Caco-2 (cell line): Measurements from ENCODE around the gene DDOST. TPM values are rescaled to one million over a fixed set of nuclear protein-coding genes. Genes with fewer than 3 reads are reported as not detected.

Source experiments
- BruUV-seq: library from RNA; stranded (reverse); fragments of 400-500 nt; replicated peaks from 2 replicates; lab custom pipeline; 2021; lab: Mats Ljungman, UMichigan
- CTCF ChIA-PET: fragments of 300-600 bp; sonication (Branson Sonifier 250); formaldehyde crosslinking; loops from one replicate; lab custom pipeline; 2022; ENCODE audit warnings: antibody characterized with exemption; lab: Charles Lee
- POLR2A ChIA-PET: fragments of 300-600 bp; sonication (Branson Sonifier 250); formaldehyde crosslinking; loops from one replicate; lab custom pipeline; 2022; ENCODE audit warnings: antibody characterized with exemption; lab: Charles Lee
- DNase-seq, 2 experiments: peaks; one replicate each; pipeline versions ENCODE4 v3.0.0 to v3.0.0-alpha.2; 2020 to 2022
- H3K27me3 ChIP-seq: replicated peaks from 2 replicates; pipeline ENCODE4 v1.6.0; 2011; ENCODE audit warnings: low read length; ENCODE audit not compliant: control insufficient read depth, insufficient read depth
- H3K36me3 ChIP-seq: 2 replicates; pipeline ENCODE4 v1.5.1; 2011; ENCODE audit warnings: low read length; ENCODE audit not compliant: control insufficient read depth, insufficient read depth
- H3K4me1 ChIP-seq: fragments of 250-450 bp; sonication (Bioruptor Pico); 2 replicates; pipeline ENCODE4 v1.5.1; 2020; ENCODE audit warnings: mild to moderate bottlenecking
- H3K4me3 ChIP-seq: 2 replicates; pipeline ENCODE4 v1.5.1; 2011; ENCODE audit warnings: low read depth, mild to moderate bottlenecking, control low read depth, low read length
- H3K9me3 ChIP-seq: fragments of 250-450 bp; sonication (Bioruptor Pico); 2 replicates; pipeline ENCODE4 v1.5.1; 2020; ENCODE audit warnings: mild to moderate bottlenecking, moderate library complexity
- H3K27ac Mint-ChIP-seq: one replicate; pipeline ENCODE4 v1.8.0; 2022; ENCODE audit warnings: mixed read lengths; ENCODE audit not compliant: unreplicated experiment
- H3K27me3 Mint-ChIP-seq: one replicate; pipeline ENCODE4 v1.8.0; 2022; ENCODE audit warnings: mixed read lengths; ENCODE audit not compliant: insufficient read depth, unreplicated experiment
- H3K36me3 Mint-ChIP-seq: one replicate; pipeline ENCODE4 v1.8.0; 2022; ENCODE audit warnings: mild to moderate bottlenecking, mixed read lengths; ENCODE audit not compliant: insufficient read depth, unreplicated experiment
- H3K4me1 Mint-ChIP-seq: one replicate; pipeline ENCODE4 v1.8.0; 2022; ENCODE audit warnings: low read depth, mixed read lengths; ENCODE audit not compliant: unreplicated experiment
- H3K4me3 Mint-ChIP-seq: one replicate; pipeline ENCODE4 v1.8.0; 2022; ENCODE audit warnings: mild to moderate bottlenecking, moderate library complexity, mixed read lengths; ENCODE audit not compliant: unreplicated experiment
- H3K9me3 Mint-ChIP-seq: one replicate; pipeline ENCODE4 v1.8.0; 2022; ENCODE audit warnings: mixed read lengths; ENCODE audit not compliant: unreplicated experiment
- intact Hi-C: fragments of 100-400 bp; cut with micrococcal nuclease; formaldehyde crosslinking; loops from one replicate; pipeline ENCODE4 v1.10.0; 2022; ENCODE audit not compliant: unreplicated experiment
- total RNA-seq: library from RNA; stranded (reverse); gene quantifications from 2 replicates; pipeline ENCODE4 v1.2.3, GENCODE V29; 2022
- TF ChIP-seq, protein P1 (sequence below), 2 experiments: fragments of 200-600 bp in 1 of 2; IDR thresholded peaks; 1 replicate in 1 of 2; 2 replicates in 1 of 2; pipeline versions ENCODE4 v1.5.1 to v1.8.0; 2011 to 2022; ENCODE audit warnings: antibody characterized with exemption in 1 of 2, control low read depth in 1 of 2, inconsistent platforms in 1 of 2, low read depth in 1 of 2, low read length in 1 of 2, mild to moderate bottlenecking in 1 of 2, moderate library complexity in 1 of 2; ENCODE audit not compliant: insufficient read depth in 1 of 2, severe bottlenecking in 1 of 2, unreplicated experiment in 1 of 2

Gene DDOST
- total RNA-seq, 1 experiment from 2014 or later = 339 TPM

DNA sequence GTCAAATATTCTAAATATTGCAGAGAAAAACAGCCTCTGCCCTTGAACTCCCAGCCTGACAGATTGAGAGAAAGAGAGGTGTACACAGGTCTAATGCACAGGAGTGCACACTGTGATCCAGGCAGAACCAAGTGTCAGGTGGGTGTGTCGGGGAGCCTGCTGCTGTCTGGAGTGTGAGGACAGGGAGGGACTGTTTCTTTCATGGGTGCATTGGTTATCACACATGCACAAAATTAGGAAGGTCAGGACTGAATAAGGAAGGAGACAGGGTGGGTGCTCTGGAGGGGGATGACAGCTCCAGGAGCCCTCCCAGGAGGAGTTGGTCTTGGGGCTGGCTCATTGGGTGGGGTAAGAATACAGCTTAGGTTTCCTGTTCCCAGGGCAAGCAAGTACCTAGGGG, 41.2 kb downstream of the DDOST start:
- Mint-ChIP-seq H3K36me3 (no peaks in the 10 kb centered on the region), H3K9me3 (no peaks in the 10 kb centered on the region), H3K27ac (no peak overlapping the region), H3K27me3 (no peaks in the 10 kb centered on the region), H3K4me1 (peaks cover 6% of the 10 kb centered on the region), H3K4me3 (no peak overlapping the region)
- no peaks in the 10 kb centered on the region for H3K27me3 ChIP-seq
- POLR2A ChIA-PET = no interaction called here
- H3K4me1 ChIP-seq = no peaks in the 10 kb centered on the region
- intact Hi-C loops = no loop called here
- no peak overlapping the region for H3K4me3 ChIP-seq
- DNase-seq = no peak
- TF ChIP-seq, protein P1, sequence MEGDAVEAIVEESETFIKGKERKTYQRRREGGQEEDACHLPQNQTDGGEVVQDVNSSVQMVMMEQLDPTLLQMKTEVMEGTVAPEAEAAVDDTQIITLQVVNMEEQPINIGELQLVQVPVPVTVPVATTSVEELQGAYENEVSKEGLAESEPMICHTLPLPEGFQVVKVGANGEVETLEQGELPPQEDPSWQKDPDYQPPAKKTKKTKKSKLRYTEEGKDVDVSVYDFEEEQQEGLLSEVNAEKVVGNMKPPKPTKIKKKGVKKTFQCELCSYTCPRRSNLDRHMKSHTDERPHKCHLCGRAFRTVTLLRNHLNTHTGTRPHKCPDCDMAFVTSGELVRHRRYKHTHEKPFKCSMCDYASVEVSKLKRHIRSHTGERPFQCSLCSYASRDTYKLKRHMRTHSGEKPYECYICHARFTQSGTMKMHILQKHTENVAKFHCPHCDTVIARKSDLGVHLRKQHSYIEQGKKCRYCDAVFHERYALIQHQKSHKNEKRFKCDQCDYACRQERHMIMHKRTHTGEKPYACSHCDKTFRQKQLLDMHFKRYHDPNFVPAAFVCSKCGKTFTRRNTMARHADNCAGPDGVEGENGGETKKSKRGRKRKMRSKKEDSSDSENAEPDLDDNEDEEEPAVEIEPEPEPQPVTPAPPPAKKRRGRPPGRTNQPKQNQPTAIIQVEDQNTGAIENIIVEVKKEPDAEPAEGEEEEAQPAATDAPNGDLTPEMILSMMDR (IDR thresholded peaks at IDR 0.05; ENCODE audit: insufficient read depth in 1 of 2, low read depth in 1 of 2, low read length in 1 of 2, severe bottlenecking in 1 of 2, unreplicated experiment in 1 of 2) = no peak
- H3K9me3 ChIP-seq = no peaks in the 10 kb centered on the region
- no peaks in the 10 kb centered on the region for H3K36me3 ChIP-seq
- CTCF ChIA-PET = no interaction called here
- no TSS peak for BruUV-seq

DNA sequence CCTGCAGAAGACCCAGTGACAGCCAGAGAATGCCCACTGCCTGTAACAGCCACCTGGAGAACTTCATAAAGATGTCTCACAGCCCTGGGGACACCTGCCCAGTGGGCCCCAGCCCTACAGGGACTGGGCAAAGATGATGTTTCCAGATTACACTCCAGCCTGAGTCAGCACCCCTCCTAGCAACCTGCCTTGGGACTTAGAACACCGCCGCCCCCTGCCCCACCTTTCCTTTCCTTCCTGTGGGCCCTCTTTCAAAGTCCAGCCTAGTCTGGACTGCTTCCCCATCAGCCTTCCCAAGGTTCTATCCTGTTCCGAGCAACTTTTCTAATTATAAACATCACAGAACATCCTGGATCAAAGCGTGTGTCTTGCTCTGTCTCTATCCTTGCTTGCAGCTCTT, 42.6 kb downstream of the DDOST start:
- no peaks in the 10 kb centered on the region for H3K9me3 ChIP-seq
- no peaks in the 10 kb centered on the region for H3K9me3 Mint-ChIP-seq
- POLR2A ChIA-PET = no interaction called here
- TF ChIP-seq, protein P1 (IDR thresholded peaks at IDR 0.05; ENCODE audit: insufficient read depth in 1 of 2, low read depth in 1 of 2, low read length in 1 of 2, severe bottlenecking in 1 of 2, unreplicated experiment in 1 of 2) = no peak
- H3K36me3 Mint-ChIP-seq = no peaks in the 10 kb centered on the region
- H3K4me1 Mint-ChIP-seq = peaks cover 11% of the 10 kb centered on the region
- H3K27me3 Mint-ChIP-seq = no peaks in the 10 kb centered on the region
- BruUV-seq = no TSS peak
- peaks cover 5% of the 10 kb centered on the region for H3K4me1 ChIP-seq
- DNase-seq = no peak
- intact Hi-C loops = no loop called here
- no peak overlapping the region for H3K4me3 ChIP-seq
- CTCF ChIA-PET = interaction anchor here (1.2 kb wide), 2 partner anchors 15 to 43 kb away, joined by 3 read pairs; no protein-coding TSS in a partner anchor
- no peaks in the 10 kb centered on the region for H3K27me3 ChIP-seq
- no peaks in the 10 kb centered on the region for H3K36me3 ChIP-seq
- no peak overlapping the region for H3K4me3 Mint-ChIP-seq
- H3K27ac Mint-ChIP-seq = peak overlapping the region; percentile 11

DNA sequence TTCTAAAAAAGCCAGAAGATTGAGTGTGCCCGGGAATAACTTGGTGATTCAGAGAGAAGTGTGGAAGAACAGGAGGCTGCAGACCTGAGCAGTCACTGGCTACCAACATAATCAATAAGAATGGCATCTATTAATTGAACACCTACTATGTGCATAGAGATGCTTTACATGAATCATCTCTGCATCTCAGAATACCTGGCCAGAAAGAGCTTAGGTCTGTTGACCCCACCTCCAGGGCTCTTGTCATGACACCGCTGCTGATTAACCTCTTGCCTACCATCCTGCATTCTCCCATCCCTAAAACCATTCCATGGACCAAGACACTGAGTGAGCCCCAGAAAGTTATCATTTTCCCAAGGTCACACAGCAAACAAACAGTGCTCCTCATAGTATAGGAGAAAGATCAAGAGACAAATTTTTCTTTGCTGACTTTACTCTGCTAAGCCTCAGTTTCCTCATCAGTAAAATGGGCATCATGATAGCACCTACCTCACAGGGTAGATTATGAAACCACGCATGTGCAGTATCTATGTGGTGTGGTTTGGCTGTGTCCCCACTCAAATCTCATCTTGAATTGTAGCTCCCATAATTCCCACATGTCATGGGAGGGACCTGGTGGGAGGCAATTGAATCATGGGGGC, 44.2 kb downstream of the DDOST start:
- H3K4me3 ChIP-seq = no peak overlapping the region
- no peak overlapping the region for H3K27ac Mint-ChIP-seq
- TF ChIP-seq, protein P1 (IDR thresholded peaks at IDR 0.05; ENCODE audit: insufficient read depth in 1 of 2, low read depth in 1 of 2, low read length in 1 of 2, severe bottlenecking in 1 of 2, unreplicated experiment in 1 of 2) = no peak
- CTCF ChIA-PET = no interaction called here
- H3K36me3 Mint-ChIP-seq = peaks cover 8% of the 10 kb centered on the region
- DNase-seq = no peak
- H3K9me3 Mint-ChIP-seq = no peaks in the 10 kb centered on the region
- H3K9me3 ChIP-seq = no peaks in the 10 kb centered on the region
- no peaks in the 10 kb centered on the region for H3K36me3 ChIP-seq
- H3K4me1 Mint-ChIP-seq = peaks cover 23% of the 10 kb centered on the region
- POLR2A ChIA-PET = no interaction called here
- peaks cover 11% of the 10 kb centered on the region for H3K4me1 ChIP-seq
- BruUV-seq = no TSS peak
- no peaks in the 10 kb centered on the region for H3K27me3 Mint-ChIP-seq
- intact Hi-C loops = no loop called here
- no peaks in the 10 kb centered on the region for H3K27me3 ChIP-seq
- H3K4me3 Mint-ChIP-seq = no peak overlapping the region
